ENCODE data around the gene PRSS50. TPM values are rescaled to one million over a fixed set of nuclear protein-coding genes. Genes with fewer than 3 reads are reported as not detected.

PRSS50 gene
- total and polyA plus RNA-seq, 10 donors = 0.14 to 0.34 TPM; not detected in 8

- intact Hi-C loops (cut with DNase I; ENCODE audit: low total_unique reads) = no loop called here
- DNase-seq = peak; percentile 54
Observed at GRCh38 chr3:46711305-46711704, 6.4 kb downstream of the PRSS50 start.

GRCh38 chr3:46710671-46711295, 6.9 kb downstream of the PRSS50 start:
- no peak overlapping the region for H3K4me3 ChIP-seq
- peaks cover 0 to 6% (median 1%) of the 10 kb centered on the region in 6 donors for H3K4me1 ChIP-seq
- no peaks in the 10 kb centered on the region for H3K9me3 ChIP-seq
- H3K36me3 ChIP-seq = no peaks in the 10 kb centered on the region
- intact Hi-C loops (cut with DNase I; ENCODE audit: low total_unique reads) = no loop called here
- 90 to 95% (median 95%) methylated on average over 6 of the region's 6 CpGs for WGBS, 5 donors
- peaks cover 0 to 3% (median 0%) of the 10 kb centered on the region in 7 donors for H3K27me3 ChIP-seq (replicated peaks in 1 of 7)
- DNase-seq = no peak
- H3K27ac ChIP-seq = no peak overlapping the region
- TF ChIP-seq POLR2AphosphoS5 (IDR thresholded peaks at IDR 0.05) = no peak
- TF ChIP-seq POLR2A (IDR thresholded peaks at IDR 0.05) = no peak
- no peak for TF ChIP-seq CTCF (IDR thresholded peaks at IDR 0.05 in 8 of 11, conservative IDR thresholded peaks at IDR 0.05 in 3 of 11)

More at GRCh38 chr3:46711305-46711704, 6.4 kb downstream of the PRSS50 start:
- H3K4me1 ChIP-seq = peaks cover 0 to 6% (median 0%) of the 10 kb centered on the region in 6 donors
- H3K36me3 ChIP-seq = no peaks in the 10 kb centered on the region
- 81 to 100% (median 93%) methylated on average over 2 of the region's 2 CpGs for WGBS, 5 donors
- H3K9me3 ChIP-seq = no peaks in the 10 kb centered on the region
- no peak overlapping the region for H3K4me3 ChIP-seq
- TF ChIP-seq POLR2AphosphoS5 (IDR thresholded peaks at IDR 0.05) (no peak), CTCF (IDR thresholded peaks at IDR 0.05 in 8 of 11, conservative IDR thresholded peaks at IDR 0.05 in 3 of 11) (no peak), POLR2A (IDR thresholded peaks at IDR 0.05) (no peak)
- H3K27me3 ChIP-seq (replicated peaks in 1 of 7) = peaks cover 0 to 3% (median 0%) of the 10 kb centered on the region in 7 donors
- no peak overlapping the region for H3K27ac ChIP-seq

- Histone ChIP-seq H3K27me3 (replicated peaks in 1 of 7) (peaks cover 0 to 1% (median 0%) of the 10 kb centered on the region in 7 donors), H3K9me3 (no peaks in the 10 kb centered on the region), H3K27ac (no peak overlapping the region), H3K4me1 (peaks cover 0 to 8% (median 2%) of the 10 kb centered on the region in 6 donors), H3K4me3 (no peak overlapping the region), H3K36me3 (no peaks in the 10 kb centered on the region)
- no peak for DNase-seq
- intact Hi-C loops (cut with DNase I; ENCODE audit: low total_unique reads) = no loop called here
- TF ChIP-seq POLR2A (IDR thresholded peaks at IDR 0.05) (no peak), POLR2AphosphoS5 (IDR thresholded peaks at IDR 0.05) (no peak), CTCF (IDR thresholded peaks at IDR 0.05 in 8 of 11, conservative IDR thresholded peaks at IDR 0.05 in 3 of 11) (no peak)
- 82 to 91% (median 87%) methylated on average over 7 of the region's 7 CpGs for WGBS, 5 donors
Observed at GRCh38 chr3:46710229-46710628, 7.4 kb downstream of the PRSS50 start.

GRCh38 chr3:46709721-46710120, 7.9 kb downstream of the PRSS50 start:
- no peak for TF ChIP-seq CTCF (IDR thresholded peaks at IDR 0.05 in 8 of 11, conservative IDR thresholded peaks at IDR 0.05 in 3 of 11)
- no peak for TF ChIP-seq POLR2A (IDR thresholded peaks at IDR 0.05)
- TF ChIP-seq POLR2AphosphoS5 (IDR thresholded peaks at IDR 0.05) = no peak
- peaks cover 0 to 13% (median 5%) of the 10 kb centered on the region in 6 donors for H3K4me1 ChIP-seq
- no peak overlapping the region for H3K4me3 ChIP-seq
- peak; percentile 52 for DNase-seq
- WGBS, 5 donors = 72 to 91% (median 85%) methylated on average over 6 of the region's 6 CpGs
- H3K27ac ChIP-seq = no peak overlapping the region
- H3K27me3 ChIP-seq (replicated peaks in 1 of 7) = no peaks in the 10 kb centered on the region
- H3K36me3 ChIP-seq = no peaks in the 10 kb centered on the region
- intact Hi-C loops (cut with DNase I; ENCODE audit: low total_unique reads) = loop anchor here (5.0 kb wide), 1 partner anchor 188 kb away; no protein-coding TSS in a partner anchor
- no peaks in the 10 kb centered on the region for H3K9me3 ChIP-seq
